ENCODE data around the gene TAF13. TPM values are rescaled to one million over a fixed set of nuclear protein-coding genes. Genes with fewer than 3 reads are reported as not detected.
"Not testable (repeated sequence)": the region's sequence is repeated elsewhere in the genome, so short reads cannot be mapped to it uniquely, and the experiment has no call there.

The TAF13 gene
- total and polyA plus RNA-seq, 8 donors: 27.9 to 66.7 (median 36.3) TPM

GRCh38 chr1:109061183-109061582 lies 14.6 kb downstream of the TAF13 start:
- no peaks in the 10 kb centered on the region for H3K27me3 ChIP-seq
- H3K4me3 ChIP-seq: no peak overlapping the region
- intact Hi-C loops (cut with DNase I): no loop called here
- DNase-seq (no peak), ATAC-seq (no peak)
- H3K9me3 ChIP-seq: no peaks in the 10 kb centered on the region
- TF ChIP-seq CTCF (IDR thresholded peaks at IDR 0.05): no peak
- peaks cover 0 to 41% of the 10 kb centered on the region in 2 donors for H3K36me3 ChIP-seq
- no peak overlapping the region for H3K27ac ChIP-seq
- H3K4me1 ChIP-seq: no peaks in the 10 kb centered on the region

GRCh38 chr1:109060707-109061106 lies 15.1 kb downstream of the TAF13 start:
- no peaks in the 10 kb centered on the region for H3K27me3 ChIP-seq
- no peaks in the 10 kb centered on the region for H3K4me1 ChIP-seq
- ATAC-seq: peak; percentile 29
- no peak for TF ChIP-seq CTCF (IDR thresholded peaks at IDR 0.05)
- no peak overlapping the region for H3K27ac ChIP-seq
- no peak for DNase-seq
- H3K4me3 ChIP-seq: no peak overlapping the region
- H3K9me3 ChIP-seq: no peaks in the 10 kb centered on the region
- intact Hi-C loops (cut with DNase I): no loop called here
- H3K36me3 ChIP-seq: peaks cover 0 to 36% of the 10 kb centered on the region in 2 donors

DNA sequence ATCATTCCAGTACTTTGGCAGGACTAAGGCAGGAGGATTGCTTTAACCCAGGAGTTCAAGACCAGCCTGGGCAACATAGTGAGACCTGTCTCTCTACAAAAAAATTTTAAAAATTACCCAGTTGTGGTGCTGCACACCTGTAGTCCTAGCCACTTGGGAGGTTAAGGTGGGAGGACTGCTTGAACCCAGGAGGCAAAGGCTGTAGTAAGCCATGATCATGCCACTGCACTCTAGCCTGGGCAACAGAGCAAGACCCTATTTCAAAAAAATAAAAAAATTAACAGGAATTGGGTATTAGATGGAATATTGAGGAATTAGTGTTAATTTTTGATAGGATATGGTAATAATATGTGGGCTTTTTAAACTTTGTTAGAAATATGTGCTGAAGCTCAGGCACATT lies 16.8 kb downstream of the TAF13 start:
- Histone ChIP-seq H3K27me3 (no peaks in the 10 kb centered on the region), H3K27ac (no peak overlapping the region), H3K9me3 (no peaks in the 10 kb centered on the region), H3K36me3 (peaks cover 0 to 19% of the 10 kb centered on the region in 2 donors), H3K4me1 (no peaks in the 10 kb centered on the region), H3K4me3 (no peak overlapping the region)
- DNase-seq (no peak), ATAC-seq (no peak)
- intact Hi-C loops (cut with DNase I): no loop called here
- no peak for TF ChIP-seq CTCF (IDR thresholded peaks at IDR 0.05)

DNA sequence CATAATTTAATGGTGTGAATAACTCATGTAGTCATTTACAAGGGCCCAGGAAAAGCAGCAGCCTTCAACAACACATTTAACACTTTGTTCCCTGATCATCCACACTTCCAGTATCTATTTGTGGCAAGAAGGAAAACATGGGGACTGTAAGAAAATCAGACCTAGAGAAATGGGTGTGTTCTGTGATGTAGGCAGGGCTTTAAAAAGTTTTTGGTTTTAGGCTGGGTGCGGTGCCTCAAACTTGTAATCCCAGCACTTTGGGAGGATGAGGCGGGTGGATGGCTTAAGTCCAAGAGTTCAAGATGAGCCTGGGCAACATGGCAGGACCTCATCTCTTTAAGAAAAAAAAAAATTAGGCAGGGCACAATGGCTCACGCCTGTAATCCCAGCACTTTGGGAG lies 19.7 kb downstream of the TAF13 start:
- Histone ChIP-seq H3K27ac (no peak overlapping the region), H3K4me3 (no peak overlapping the region), H3K36me3 (no peaks in the 10 kb centered on the region), H3K27me3 (no peaks in the 10 kb centered on the region), H3K9me3 (no peaks in the 10 kb centered on the region), H3K4me1 (no peaks in the 10 kb centered on the region)
- TF ChIP-seq CTCF (IDR thresholded peaks at IDR 0.05): no peak
- ATAC-seq (no peak), DNase-seq (no peak)
- intact Hi-C loops (cut with DNase I): no loop called here

DNA sequence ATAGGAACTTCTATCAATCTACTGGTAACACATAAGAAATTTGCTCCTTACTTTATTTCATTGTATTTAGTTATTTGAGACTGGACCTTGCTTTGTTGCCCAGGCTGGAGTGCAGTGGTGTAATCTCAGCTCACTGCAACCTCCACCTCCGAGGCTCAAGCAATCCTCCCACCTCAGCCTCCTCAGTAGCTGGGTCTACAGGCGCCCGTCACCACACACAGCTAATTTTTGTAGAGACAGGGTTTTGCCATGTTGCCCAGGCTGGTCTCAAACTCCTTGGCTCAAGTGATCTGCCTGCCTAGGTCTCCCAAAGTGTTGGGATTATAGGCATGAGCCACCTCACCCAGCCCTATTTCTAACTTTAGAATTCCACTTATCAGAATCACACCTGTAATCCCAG lies 23.7 kb downstream of the TAF13 start:
- H3K9me3 ChIP-seq; intact Hi-C loops (cut with DNase I); H3K27ac ChIP-seq; DNase-seq; ATAC-seq; H3K4me3 ChIP-seq; H3K4me1 ChIP-seq; H3K27me3 ChIP-seq; H3K36me3 ChIP-seq: not testable (repeated sequence)

DNA sequence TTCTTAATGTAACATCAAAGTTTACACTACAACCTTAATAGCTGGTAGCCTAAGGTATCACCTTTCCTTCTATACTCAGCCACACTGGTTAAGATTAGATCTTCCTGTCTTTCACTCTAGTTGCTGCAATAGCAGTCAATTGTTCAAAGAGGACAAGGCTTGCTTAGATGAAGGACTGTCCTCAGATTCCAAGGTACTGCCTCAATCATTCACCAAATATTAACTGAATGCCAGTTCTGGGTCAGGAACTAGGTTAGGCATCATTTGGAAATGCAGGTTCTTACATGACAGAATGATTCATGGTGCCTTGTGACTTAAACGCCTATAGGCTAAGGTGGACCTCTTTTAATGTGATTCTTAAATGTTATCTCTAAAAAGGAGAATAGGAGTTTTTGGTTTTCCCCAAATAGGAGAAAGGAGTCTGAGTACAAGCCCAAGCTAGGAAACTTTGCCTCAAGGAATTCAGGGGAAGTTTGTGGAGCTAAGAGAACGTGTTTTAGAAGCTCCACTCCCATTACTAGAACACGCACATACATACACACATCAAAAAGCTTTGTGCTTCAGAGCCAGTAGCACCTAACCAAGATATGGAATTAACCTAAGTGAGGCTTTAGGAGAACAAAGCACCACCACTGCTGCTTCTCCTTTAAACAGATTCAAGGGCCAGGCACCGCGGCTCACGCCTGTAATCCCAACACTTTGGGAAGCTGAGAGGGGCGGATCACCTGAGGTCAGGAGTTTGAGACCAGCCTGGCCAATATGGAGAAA lies 25.4 kb downstream of the TAF13 start:
- no peak for DNase-seq
- H3K4me3 ChIP-seq: no peak overlapping the region
- no peak for TF ChIP-seq CTCF (IDR thresholded peaks at IDR 0.05)
- H3K9me3 ChIP-seq: no peaks in the 10 kb centered on the region
- no peaks in the 10 kb centered on the region for H3K27me3 ChIP-seq
- H3K4me1 ChIP-seq: no peaks in the 10 kb centered on the region
- ATAC-seq: no peak
- intact Hi-C loops (cut with DNase I): no loop called here
- H3K36me3 ChIP-seq: no peaks in the 10 kb centered on the region
- no peak overlapping the region for H3K27ac ChIP-seq

Measured in left lung (tissue), 10 donors.